Ovary (tissue), 9 donors: ENCODE results near the gene APOH. TPM values are rescaled to one million over a fixed set of nuclear protein-coding genes. Genes with fewer than 3 reads are reported as not detected.

Source experiments
- DNase-seq, 5 donors: peaks; one replicate each; pipeline ENCODE4 v3.0.0-alpha.2; 2019 to 2020
- H3K27ac ChIP-seq, 2 donors: fragments of 200-600 bp; one replicate each; pipeline versions ENCODE4 v1.5.1 to v1.8.0; 2019 to 2022
- H3K27me3 ChIP-seq: fragments of 200-600 bp; one replicate; pipeline ENCODE4 v1.8.0; 2022
- H3K36me3 ChIP-seq: fragments of 200-600 bp; sonication (generic); one replicate; pipeline ENCODE4 v1.5.1; 2019
- H3K4me1 ChIP-seq: one replicate; pipeline ENCODE4 v1.8.1; 2013; ENCODE audit warnings: mild to moderate bottlenecking, moderate library complexity; ENCODE audit not compliant: insufficient read depth
- H3K4me3 ChIP-seq: fragments of 200-600 bp; sonication (generic); one replicate; pipeline ENCODE4 v1.5.1; 2017
- H3K9me3 ChIP-seq, 2 donors: fragments of 200-600 bp in 1 of 2; sonication (generic) in 1 of 2; one replicate each; pipeline versions ENCODE4 v1.5.1 to v1.8.1; 2013 to 2019; ENCODE audit warnings: mild to moderate bottlenecking in 1 of 2, moderate library complexity in 1 of 2
- CTCF ChIP-seq, 3 donors: fragments of 450-650 bp in 2 of 3; fragments of 200-600 bp in 1 of 3; IDR thresholded peaks; one replicate each; pipeline versions ENCODE4 v1.5.1 to v1.8.0; 2016 to 2022; ENCODE audit warnings: antibody characterized with exemption in 3 of 3, mild to moderate bottlenecking in 1 of 3
- EP300 ChIP-seq: sonication (generic); formaldehyde crosslinking; IDR thresholded peaks from one replicate; pipeline ENCODE4 v1.6.1; 2017; ENCODE audit warnings: antibody characterized with exemption
- POLR2A ChIP-seq: fragments of 450-650 bp; IDR thresholded peaks from one replicate; pipeline ENCODE4 v1.6.1; 2017; ENCODE audit warnings: antibody characterized with exemption, mild to moderate bottlenecking, moderate library complexity
- WGBS, 3 donors: extraction: QIAGEN DNeasy Blood & Tissue Kit in 1 of 3; methylation state at CpG; one replicate each; pipeline versions ENCODE4 v1.1.5 to v1.1.7; 2013 to 2017; 5-methylcytosine and 5-hydroxymethylcytosine counted together
- intact Hi-C, 4 donors: fragments of 100-400 bp; cut with DNase I; formaldehyde crosslinking; loops; one replicate each; pipeline versions ENCODE4 v1.11.0 to v1.15.1; 2022 to 2023
- polyA plus RNA-seq, 2 donors: library from polyadenylated mRNA; stranded (reverse); fragments of 200-250 nt in 1 of 2; fragments of 350-450 nt in 1 of 2; fragmentation: Illumina TruSeq in 1 of 2; extraction: RNeasy Lipid Tissue Mini Kit (QIAGEN cat#74804) in 1 of 2; gene quantifications; one replicate each; pipeline ENCODE4 v1.2.3, GENCODE V29; 2013 to 2014
- total RNA-seq, 7 donors: library from RNA; depleted of rRNA in 2 of 7; stranded (reverse); fragments of >200 nt in 2 of 7; fragmentation: NEBNext Ultra II Directional in 3 of 7; extraction: Animal tissue kit (Norgen Biotek cat#: 25700) in 3 of 7; gene quantifications; one replicate each; pipeline versions ENCODE4 v1.1.0 to v1.2.4, GENCODE V29; 2016 to 2023
- donor health status: DM: no; HTN: no; CAD: no; lungs with moderate emphysema.
- donor health status: DM: no; HTN: no; CAD: no.
- donor health status: Bipolar disorder and iron deficiency.
- donor health status: DM: yes; HTN: yes; CAD: no.
- donor health status: DM: no; HTN: no; CAD: no.
- donor health status: DM: yes; HTN: yes; CAD: no.

The APOH gene
- total and polyA plus RNA-seq, 9 donors: 0.32 to 2.6 (median 0.82) TPM; not detected in 4

DNA sequence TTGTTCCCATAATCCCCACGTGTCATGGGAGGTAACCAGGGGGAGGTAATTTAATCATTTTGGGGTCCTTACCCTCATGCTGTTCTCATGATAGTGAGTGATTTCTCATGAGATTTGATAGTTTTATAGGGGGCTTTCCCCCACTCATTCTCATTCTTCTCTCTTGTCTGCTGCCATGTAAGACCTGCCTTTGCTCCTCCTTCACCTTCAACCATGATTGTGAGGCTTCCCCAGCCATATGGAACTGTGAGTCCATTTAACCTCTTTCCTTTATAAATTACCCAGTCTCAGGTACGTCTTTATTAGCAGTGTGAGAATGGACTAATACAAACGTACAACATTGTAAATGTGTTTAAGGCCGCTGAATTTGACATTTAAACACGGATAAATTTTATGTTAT, 35.5 kb upstream of the APOH start:
- no peak for DNase-seq
- no peak overlapping the region for H3K27ac ChIP-seq
- H3K9me3 ChIP-seq: no peaks in the 10 kb centered on the region
- H3K4me3 ChIP-seq: no peak overlapping the region
- no peaks in the 10 kb centered on the region for H3K4me1 ChIP-seq
- intact Hi-C loops: no loop called here
- 91 to 93% (median 92%) methylated on average over 5 of the region's 5 CpGs for WGBS, 3 donors
- no peaks in the 10 kb centered on the region for H3K27me3 ChIP-seq
- H3K36me3 ChIP-seq: no peaks in the 10 kb centered on the region
- no peak for TF ChIP-seq CTCF (IDR thresholded peaks at IDR 0.05)
- TF ChIP-seq POLR2A: no peak

- no peaks in the 10 kb centered on the region for H3K9me3 ChIP-seq
- WGBS, 3 donors: 39 to 44% (median 43%) methylated on average over 2 of the region's 2 CpGs
- H3K4me3 ChIP-seq: no peak overlapping the region
- no peaks in the 10 kb centered on the region for H3K36me3 ChIP-seq
- H3K4me1 ChIP-seq: no peaks in the 10 kb centered on the region
- TF ChIP-seq CTCF (IDR thresholded peaks at IDR 0.05) (no peak), EP300 (no peak), POLR2A (no peak)
- no peak for DNase-seq
- H3K27ac ChIP-seq: no peak overlapping the region
- intact Hi-C loops: no loop called here
- no peaks in the 10 kb centered on the region for H3K27me3 ChIP-seq
Measured at GRCh38 chr17:66262767-66263166, 33.6 kb upstream of the APOH start.

DNA sequence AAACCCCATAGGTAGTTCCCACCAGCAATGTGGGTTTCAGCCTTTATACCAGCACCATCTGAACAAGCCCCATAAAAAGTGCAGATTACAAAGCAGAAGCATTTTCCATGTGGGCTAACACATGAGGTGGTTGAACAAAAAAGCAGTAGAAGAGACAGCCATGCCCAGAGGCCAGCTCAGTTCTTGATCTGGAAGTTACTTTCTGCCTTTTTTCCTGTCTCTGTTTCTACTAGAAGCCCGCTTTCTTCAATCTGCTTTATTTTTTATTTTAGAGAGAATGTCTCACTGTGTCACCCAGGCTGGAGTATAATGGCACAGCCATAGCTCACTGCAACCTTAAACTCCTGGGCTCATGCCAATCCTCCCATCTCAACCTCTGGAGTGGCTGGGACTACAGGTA, 31.5 kb upstream of the APOH start:
- WGBS, 3 donors: 47 to 98% (median 58%) methylated on average over 1 of the region's 1 CpG
- no peak for TF ChIP-seq POLR2A
- TF ChIP-seq EP300: no peak
- no peak for TF ChIP-seq CTCF (IDR thresholded peaks at IDR 0.05)
- H3K9me3 ChIP-seq: no peaks in the 10 kb centered on the region
- no peaks in the 10 kb centered on the region for H3K27me3 ChIP-seq
- H3K36me3 ChIP-seq: no peaks in the 10 kb centered on the region
- no peak for DNase-seq
- H3K27ac ChIP-seq: no peak overlapping the region
- H3K4me1 ChIP-seq: no peaks in the 10 kb centered on the region
- intact Hi-C loops: no loop called here
- H3K4me3 ChIP-seq: no peak overlapping the region

DNA sequence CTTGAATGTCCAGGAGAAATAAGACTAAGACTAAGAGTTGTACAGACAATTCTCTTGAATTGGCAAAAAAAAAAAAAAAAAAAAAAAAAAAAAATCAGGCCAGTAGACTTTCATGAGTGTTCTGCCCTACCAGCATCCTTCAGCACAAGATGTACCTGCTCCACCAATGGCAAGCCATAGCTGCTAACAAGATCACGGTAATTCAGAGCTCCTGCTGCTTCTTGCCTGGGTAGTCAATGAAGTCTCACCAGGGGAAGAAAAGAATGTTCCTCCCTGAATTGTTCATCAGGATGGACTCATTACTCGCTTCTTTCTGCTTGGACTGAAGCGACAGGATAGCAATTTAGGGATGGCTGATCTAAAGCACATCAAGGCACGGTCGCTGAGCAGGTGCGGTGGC, 31.1 kb upstream of the APOH start:
- DNase-seq: no peak

More for the DNA sequence above, 31.1 kb upstream of the APOH start:
- Histone ChIP-seq H3K4me1 (no peaks in the 10 kb centered on the region), H3K4me3 (no peak overlapping the region), H3K9me3 (no peaks in the 10 kb centered on the region), H3K36me3 (no peaks in the 10 kb centered on the region), H3K27me3 (no peaks in the 10 kb centered on the region), H3K27ac (no peak overlapping the region)
- TF ChIP-seq EP300 (no peak), CTCF (IDR thresholded peaks at IDR 0.05) (no peak), POLR2A (no peak)
- intact Hi-C loops: no loop called here
- WGBS, 3 donors: 90 to 95% (median 94%) methylated on average over 6 of the region's 6 CpGs
